Measurements from ENCODE around the gene RNF220. TPM values are rescaled to one million over a fixed set of nuclear protein-coding genes. Genes with fewer than 3 reads are reported as not detected.

The RNF220 gene
- total RNA-seq, 6 experiments from 2014 or later: 42.1 to 54.7 (median 51.9) TPM

GRCh38 chr1:44645476-44646244 is 240.6 kb downstream of the RNF220 start:
- H3K27ac Mint-ChIP-seq: no peak overlapping the region
- TF ChIP-seq CTCF (IDR thresholded peaks at IDR 0.05): no peak
- H3K36me3 Mint-ChIP-seq (ENCODE audit: low read depth): peaks cover under 1% of the 10 kb centered on the region
- no peaks in the 10 kb centered on the region for H3K27me3 Mint-ChIP-seq (ENCODE audit: insufficient read depth)
- no peaks in the 10 kb centered on the region for H3K9me3 Mint-ChIP-seq
- no peak for DNase-seq
- no peak overlapping the region for H3K4me3 Mint-ChIP-seq
- peaks cover 14% of the 10 kb centered on the region for H3K4me1 Mint-ChIP-seq (ENCODE audit: low read depth)

DNA sequence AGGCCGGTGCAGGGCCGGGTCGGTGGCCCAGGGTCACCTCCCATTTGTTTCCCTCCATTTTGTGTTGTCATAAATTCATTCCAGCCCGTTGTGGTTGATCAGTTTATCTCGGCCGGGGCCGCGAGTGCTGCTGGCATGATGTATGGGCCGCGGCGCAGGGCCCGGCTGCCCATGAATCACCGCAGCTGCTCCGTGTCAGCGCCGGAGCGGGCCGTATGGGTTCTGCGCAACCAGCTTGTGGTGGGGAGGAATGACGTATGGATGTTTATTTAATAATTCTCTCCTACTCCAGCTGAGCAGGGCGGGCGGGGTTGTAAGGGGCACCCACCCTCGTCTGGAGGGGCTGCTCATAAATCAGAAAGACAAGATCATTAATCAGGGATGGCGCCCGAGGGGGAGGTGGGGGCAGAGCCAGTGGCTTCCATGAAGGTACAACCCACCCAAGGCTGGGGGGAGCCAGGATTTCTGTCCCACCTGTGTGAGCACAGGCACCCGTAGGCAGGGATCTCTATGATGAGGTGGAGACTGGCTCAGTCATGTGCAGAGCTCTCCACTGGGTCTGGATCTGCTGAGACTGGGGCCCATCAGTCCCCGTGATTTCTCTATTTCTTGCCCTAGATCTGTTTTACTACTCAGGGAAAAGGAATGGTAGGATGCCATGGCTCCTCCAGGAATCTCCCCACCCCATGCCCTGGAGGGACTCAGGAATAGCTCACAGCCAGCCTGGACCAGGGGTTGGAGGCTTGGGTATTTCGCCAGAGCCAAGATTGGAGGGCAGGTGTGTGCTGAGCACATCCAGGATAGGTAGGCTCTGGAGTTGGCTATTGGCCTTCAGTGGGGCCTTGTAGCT is 241.4 kb downstream of the RNF220 start:
- Mint-ChIP-seq H3K27me3 (ENCODE audit: insufficient read depth) (no peaks in the 10 kb centered on the region), H3K27ac (no peak overlapping the region), H3K36me3 (ENCODE audit: low read depth) (peaks cover 8% of the 10 kb centered on the region), H3K4me3 (no peak overlapping the region), H3K9me3 (no peaks in the 10 kb centered on the region), H3K4me1 (ENCODE audit: low read depth) (peaks cover 14% of the 10 kb centered on the region)
- no peak for DNase-seq
- TF ChIP-seq CTCF (IDR thresholded peaks at IDR 0.05): no peak

DNA sequence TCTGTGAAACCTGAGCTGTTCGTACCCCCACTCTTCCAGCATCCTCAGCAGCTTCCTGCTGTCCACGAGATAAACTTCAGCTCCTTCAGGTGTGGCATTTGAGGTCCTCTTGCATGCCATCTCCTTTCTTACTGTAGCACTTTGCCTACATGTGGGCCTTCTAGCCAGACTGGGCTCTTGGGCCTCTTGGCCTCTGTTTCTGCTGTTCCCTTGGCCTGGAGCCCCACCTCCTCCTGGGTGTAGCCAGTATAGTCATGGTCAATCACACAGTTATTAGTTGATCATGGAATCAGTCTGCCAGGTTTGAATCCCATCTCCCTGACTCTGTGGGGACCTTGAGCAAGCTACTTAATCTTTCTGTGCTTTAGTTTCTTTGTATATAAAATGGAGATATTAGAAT is 242.8 kb downstream of the RNF220 start:
- peaks cover 14% of the 10 kb centered on the region for H3K4me1 Mint-ChIP-seq (ENCODE audit: low read depth)
- DNase-seq: no peak
- H3K36me3 Mint-ChIP-seq (ENCODE audit: low read depth): peaks cover 8% of the 10 kb centered on the region
- H3K27ac Mint-ChIP-seq: no peak overlapping the region
- no peak for TF ChIP-seq CTCF (IDR thresholded peaks at IDR 0.05)
- H3K27me3 Mint-ChIP-seq (ENCODE audit: insufficient read depth): no peaks in the 10 kb centered on the region; the same call in 1 of the 2 replicates
- H3K4me3 Mint-ChIP-seq: no peak overlapping the region
- H3K9me3 Mint-ChIP-seq: no peaks in the 10 kb centered on the region

DNA sequence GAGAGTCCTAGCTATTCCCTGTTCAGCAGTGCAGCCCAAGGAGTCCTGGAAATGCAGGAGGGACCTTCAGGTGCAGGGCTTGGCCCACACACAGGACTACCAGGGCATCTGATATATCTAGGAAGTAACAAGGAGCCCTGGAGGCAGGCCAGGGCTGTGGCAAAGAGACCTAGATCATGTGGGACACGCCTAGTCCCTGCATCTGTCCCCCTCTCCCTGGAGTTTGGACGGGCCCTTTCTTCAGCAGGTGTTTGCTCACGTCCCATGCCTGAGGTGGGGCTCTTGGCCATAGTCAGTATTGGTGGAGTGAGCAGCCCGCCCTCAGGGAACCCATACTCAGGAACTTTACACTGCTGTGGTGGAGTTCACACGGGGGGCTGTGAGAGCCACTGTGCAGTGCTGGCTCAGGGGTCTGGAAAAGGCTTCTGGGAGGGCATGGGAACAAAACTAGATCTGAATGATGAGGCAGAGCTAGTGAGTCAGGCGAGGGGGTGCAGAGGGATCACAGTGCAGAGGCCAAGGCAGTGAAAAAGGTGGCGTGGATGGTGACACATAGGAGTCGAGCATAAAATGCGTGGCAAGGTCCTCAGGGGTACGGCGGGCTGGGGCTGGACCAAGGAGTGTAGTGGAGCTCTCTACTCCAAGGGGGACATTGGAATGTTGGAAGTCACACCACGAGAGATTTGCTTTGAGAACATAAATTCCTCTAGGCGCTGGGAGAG is 243.6 kb downstream of the RNF220 start:
- DNase-seq: no peak
- Mint-ChIP-seq H3K4me3 (no peak overlapping the region), H3K27ac (no peak overlapping the region), H3K36me3 (ENCODE audit: low read depth) (peaks cover 8% of the 10 kb centered on the region), H3K4me1 (ENCODE audit: low read depth) (peaks cover 14% of the 10 kb centered on the region), H3K27me3 (ENCODE audit: insufficient read depth) (no peaks in the 10 kb centered on the region; the same call in 1 of the 2 replicates), H3K9me3 (no peaks in the 10 kb centered on the region)
- TF ChIP-seq CTCF (IDR thresholded peaks at IDR 0.05): no peak

GRCh38 chr1:44649788-44650158 is 244.7 kb downstream of the RNF220 start:
- Mint-ChIP-seq H3K27ac (no peak overlapping the region), H3K9me3 (no peaks in the 10 kb centered on the region), H3K27me3 (ENCODE audit: insufficient read depth) (no peaks in the 10 kb centered on the region; the same call in 1 of the 2 replicates), H3K4me3 (no peak overlapping the region), H3K4me1 (ENCODE audit: low read depth) (peaks cover 14% of the 10 kb centered on the region), H3K36me3 (ENCODE audit: low read depth) (peaks cover 8% of the 10 kb centered on the region)
- no peak for TF ChIP-seq CTCF (IDR thresholded peaks at IDR 0.05)
- DNase-seq: no peak
